Aorta (tissue), 5 donors: ENCODE measurements around the gene YKT6. TPM values are rescaled to one million over a fixed set of nuclear protein-coding genes. Genes with fewer than 3 reads are reported as not detected.

ENCODE experiments used
- ATAC-seq: fragments of 200-7000 bp; cut with Tn5 transposase; one replicate; pipeline ENCODE4 v1.9.1; 2022; ENCODE audit warnings: moderate library complexity; ENCODE audit not compliant: low FRiP score
- DNase-seq, 2 donors: peaks; one replicate each; pipeline ENCODE4 v3.0.0-alpha.2; 2020
- H3K27ac ChIP-seq, 2 donors: one replicate each; pipeline ENCODE4 v1.5.1; 2013; ENCODE audit warnings: low read length in 2 of 2, mild to moderate bottlenecking in 2 of 2, moderate library complexity in 2 of 2, control low read depth in 1 of 2, inconsistent platforms in 1 of 2, low read depth in 1 of 2
- H3K27me3 ChIP-seq, 2 donors: one replicate each; pipeline ENCODE4 v1.6.1; 2013; ENCODE audit warnings: control low read depth in 1 of 2, low read length in 1 of 2, mild to moderate bottlenecking in 1 of 2, moderate library complexity in 1 of 2; ENCODE audit not compliant: insufficient read depth in 2 of 2, control insufficient read depth in 1 of 2
- H3K36me3 ChIP-seq, 2 donors: one replicate each; pipeline ENCODE4 v1.6.1; 2013; ENCODE audit warnings: control low read depth in 1 of 2, low read length in 1 of 2, mild to moderate bottlenecking in 1 of 2; ENCODE audit not compliant: insufficient read depth in 2 of 2, control insufficient read depth in 1 of 2
- H3K4me1 ChIP-seq, 2 donors: one replicate each; pipeline ENCODE4 v1.6.1; 2013; ENCODE audit warnings: low read length in 2 of 2, control low read depth in 1 of 2, mild to moderate bottlenecking in 1 of 2, moderate library complexity in 1 of 2; ENCODE audit not compliant: insufficient read depth in 2 of 2, control insufficient read depth in 1 of 2
- H3K4me3 ChIP-seq, 2 donors: one replicate each; pipeline ENCODE4 v1.5.1; 2013; ENCODE audit warnings: low read length in 2 of 2, control low read depth in 1 of 2, mild to moderate bottlenecking in 1 of 2
- H3K9me3 ChIP-seq: one replicate; pipeline ENCODE4 v1.6.1; 2013; ENCODE audit warnings: mild to moderate bottlenecking, low read length; ENCODE audit not compliant: control insufficient read depth
- WGBS, 2 donors: extraction: QIAGEN DNeasy Blood & Tissue Kit; methylation state at CpG; one replicate each; pipeline ENCODE4 v1.1.7; 2013; 5-methylcytosine and 5-hydroxymethylcytosine counted together
- intact Hi-C, 2 donors: fragments of 100-400 bp; cut with DNase I; formaldehyde crosslinking; loops; one replicate each; pipeline versions ENCODE4 v1.14.2 to v1.15.0; 2022
- polyA plus RNA-seq, 2 donors: library from polyadenylated mRNA; stranded (reverse); fragments of 200-250 nt; gene quantifications; one replicate each; pipeline ENCODE4 v1.2.3, GENCODE V29; 2013
- total RNA-seq, 2 donors: library from RNA; stranded (reverse); fragmentation: NEBNext Ultra II Directional; extraction: Animal tissue kit (Norgen Biotek cat#: 25700); gene quantifications; one replicate each; pipeline ENCODE4 v1.2.1, GENCODE V29; 2021
- donor health status: healthy with polysubstance abuse.
- donor health status: Bipolar disorder and iron deficiency.
- donor health status: DM: no; HTN: no; CAD: no.
- donor health status: DM: no; HTN: no; CAD: no.
- donor health status: DM: yes; HTN: yes; CAD: no.

Gene YKT6
- total and polyA plus RNA-seq, 4 donors: 47.2 to 73.1 (median 54.3) TPM

DNA sequence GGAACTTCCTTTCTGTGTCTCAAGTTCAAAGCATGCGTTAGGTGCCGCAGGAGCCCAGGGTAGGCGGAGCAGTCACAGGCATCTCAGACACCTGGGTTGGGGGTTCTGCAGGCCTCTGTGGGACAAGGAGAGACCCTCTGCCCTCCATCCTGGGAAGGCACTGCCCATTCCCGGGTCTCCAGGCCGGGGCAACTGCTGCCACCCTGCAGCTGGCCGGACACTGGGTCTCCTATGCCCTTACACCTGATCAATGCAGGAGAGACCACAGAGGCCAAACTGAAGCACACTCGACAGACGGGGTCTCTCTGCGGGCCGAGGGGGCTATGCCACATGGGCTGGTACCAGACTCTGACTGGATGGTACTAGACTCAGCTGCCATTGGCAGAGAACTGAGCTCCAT, 36.9 kb downstream of the YKT6 start:
- Histone ChIP-seq H3K4me3 (no peak overlapping the region), H3K36me3 (no peaks in the 10 kb centered on the region), H3K4me1 (no peaks in the 10 kb centered on the region), H3K9me3 (no peaks in the 10 kb centered on the region), H3K27me3 (no peaks in the 10 kb centered on the region), H3K27ac (no peak overlapping the region)
- ATAC-seq (no peak), DNase-seq (no peak)
- WGBS, 2 donors: 93% methylated on average over 10 of the region's 10 CpGs
- intact Hi-C loops: no loop called here

DNA sequence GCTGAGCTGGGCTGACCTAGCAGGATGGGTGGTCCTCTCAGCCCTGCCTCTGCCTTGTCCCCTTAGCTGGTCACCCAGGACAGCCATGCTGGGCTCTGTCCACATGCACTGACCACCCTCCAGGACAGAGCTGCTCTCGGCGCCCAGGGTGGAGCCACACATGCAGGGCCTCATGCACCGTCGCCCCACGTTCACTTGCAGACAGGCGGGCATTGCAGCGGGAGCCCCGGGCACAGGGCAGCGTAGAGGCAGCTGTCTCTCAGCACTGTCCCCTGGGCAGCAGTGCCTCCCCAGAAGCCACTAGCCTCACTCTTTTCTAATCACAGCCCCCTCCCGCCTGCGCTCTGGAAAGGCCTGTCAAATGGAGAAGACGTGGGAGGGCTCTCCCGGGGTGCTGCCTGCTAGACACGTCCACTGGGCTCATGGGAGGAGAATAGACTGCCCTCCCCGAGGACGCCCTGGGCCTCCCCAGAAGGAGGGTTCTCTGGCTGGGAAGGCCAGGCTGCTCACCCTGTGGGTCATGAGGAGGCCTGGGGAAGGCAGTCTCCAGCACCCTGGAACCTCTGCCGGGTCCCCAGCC, 37.4 kb downstream of the YKT6 start:
- Histone ChIP-seq H3K9me3 (no peaks in the 10 kb centered on the region), H3K27ac (no peak overlapping the region), H3K4me3 (no peak overlapping the region), H3K4me1 (no peaks in the 10 kb centered on the region), H3K27me3 (no peaks in the 10 kb centered on the region), H3K36me3 (no peaks in the 10 kb centered on the region)
- DNase-seq (no peak), ATAC-seq (no peak)
- intact Hi-C loops: no loop called here
- 85 to 86% methylated on average over 17 of the region's 17 CpGs for WGBS, 2 donors

DNA sequence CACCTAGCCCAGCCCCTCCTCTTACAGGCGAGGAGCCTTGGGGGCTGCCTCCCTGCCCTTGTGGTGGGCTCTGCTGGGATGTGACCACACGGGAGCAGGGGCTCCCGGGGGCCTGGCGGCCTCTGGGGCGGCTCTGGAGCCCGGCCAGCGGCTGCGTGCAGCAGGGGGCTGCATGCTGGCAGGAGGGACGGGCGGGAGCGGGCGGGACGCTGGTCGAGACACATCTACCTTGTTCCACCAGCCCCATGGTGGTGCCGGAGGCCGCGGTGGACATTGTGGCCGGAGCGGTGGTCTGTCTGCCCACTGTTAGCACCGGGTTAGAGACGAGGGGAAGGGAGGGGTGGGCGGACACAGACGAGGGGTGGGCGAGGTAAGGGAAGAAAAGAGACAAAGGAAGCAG, 38.6 kb downstream of the YKT6 start:
- 83 to 84% methylated on average over 23 to 24 of the region's 24 CpGs for WGBS, 2 donors
- DNase-seq: no peak
- no peak for ATAC-seq
- no peak overlapping the region for H3K27ac ChIP-seq
- H3K4me3 ChIP-seq: no peak overlapping the region
- intact Hi-C loops: no loop called here
- no peaks in the 10 kb centered on the region for H3K4me1 ChIP-seq
- no peaks in the 10 kb centered on the region for H3K36me3 ChIP-seq
- no peaks in the 10 kb centered on the region for H3K27me3 ChIP-seq
- H3K9me3 ChIP-seq: no peaks in the 10 kb centered on the region

DNA sequence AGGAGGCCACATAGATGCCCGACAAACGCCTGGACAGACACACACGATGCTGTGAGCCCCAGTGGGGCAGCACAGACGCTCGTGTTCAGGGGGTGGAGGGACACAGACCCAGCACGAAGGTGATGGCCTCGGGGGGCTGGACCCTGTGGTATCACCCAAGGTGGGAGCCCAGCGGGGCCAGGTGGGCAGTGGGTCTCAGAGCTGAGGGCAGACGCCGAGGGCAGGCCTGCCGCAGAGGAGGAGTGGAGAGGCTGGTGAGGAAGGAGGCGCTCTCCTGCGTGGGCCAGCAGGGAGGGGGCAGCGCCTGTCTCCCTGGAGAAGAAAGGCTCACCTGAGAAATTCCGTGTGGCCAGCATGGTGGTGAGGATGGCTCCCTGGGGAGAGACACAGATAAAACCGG, 39.6 kb downstream of the YKT6 start:
- Histone ChIP-seq H3K36me3 (no peaks in the 10 kb centered on the region), H3K4me1 (no peaks in the 10 kb centered on the region), H3K27ac (no peak overlapping the region), H3K4me3 (no peak overlapping the region), H3K27me3 (no peaks in the 10 kb centered on the region), H3K9me3 (no peaks in the 10 kb centered on the region)
- intact Hi-C loops: loop anchor here (2.0 to 5.0 kb wide), 3 partner anchors 67 to 322 kb away; no protein-coding TSS in a partner anchor
- no peak for DNase-seq
- no peak for ATAC-seq
- 84 to 86% methylated on average over 16 of the region's 16 CpGs for WGBS, 2 donors

DNA sequence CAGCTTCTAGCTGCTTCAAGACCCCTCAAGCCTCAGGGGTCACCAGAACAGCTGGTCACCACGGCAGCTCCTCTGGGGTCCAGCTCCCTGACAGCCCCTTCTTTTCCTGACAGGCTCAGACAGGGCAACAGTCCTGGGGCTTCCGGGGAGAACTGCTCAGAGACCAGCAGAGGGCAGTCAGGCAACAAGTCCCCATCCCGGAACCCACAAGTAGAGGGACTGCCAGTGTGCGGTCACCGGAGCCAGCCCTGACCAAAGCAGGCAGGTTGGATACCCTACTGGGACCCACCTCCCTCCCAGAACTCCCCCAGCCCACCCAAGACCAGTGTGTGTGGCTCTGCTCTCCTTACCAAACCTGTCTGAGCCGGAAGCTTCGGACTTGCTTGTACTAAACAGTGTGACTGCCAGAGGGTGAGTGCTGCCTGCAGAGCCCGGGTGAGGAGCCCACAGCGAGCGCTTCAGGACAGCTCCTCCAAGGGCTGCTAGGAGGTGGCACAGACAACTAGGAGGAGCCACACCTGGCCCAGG, 40.3 kb downstream of the YKT6 start:
- Histone ChIP-seq H3K27me3 (no peaks in the 10 kb centered on the region), H3K27ac (no peak overlapping the region), H3K4me1 (no peaks in the 10 kb centered on the region), H3K9me3 (no peaks in the 10 kb centered on the region), H3K36me3 (no peaks in the 10 kb centered on the region), H3K4me3 (no peak overlapping the region)
- DNase-seq: peak; percentile 87 to 91
- 4 to 5% methylated on average over 10 of the region's 10 CpGs for WGBS, 2 donors
- intact Hi-C loops: loop anchor here (2.0 to 5.0 kb wide), 3 partner anchors 66 to 321 kb away; no protein-coding TSS in a partner anchor
- peak; percentile 76 for ATAC-seq

DNA sequence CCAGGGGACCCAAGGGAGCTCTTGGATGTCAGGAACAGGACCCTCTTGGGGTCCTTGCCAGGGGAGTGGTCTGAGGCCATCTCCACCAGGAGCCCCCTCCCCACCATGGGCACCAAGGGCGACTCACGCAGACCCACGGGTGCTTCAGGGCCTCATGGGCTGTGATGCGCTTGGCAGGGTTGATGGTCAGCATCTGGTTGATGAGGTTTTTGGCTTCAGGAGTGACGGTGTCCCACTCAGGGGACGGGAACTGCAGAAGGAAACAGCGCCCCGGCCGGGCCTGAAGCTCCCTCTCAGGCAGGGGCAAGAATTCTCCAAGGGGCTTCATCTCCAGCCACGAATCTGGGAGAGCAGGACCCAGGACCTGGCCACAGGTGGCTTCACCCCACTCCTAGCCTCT, 41.3 kb downstream of the YKT6 start:
- Histone ChIP-seq H3K9me3 (no peaks in the 10 kb centered on the region), H3K27ac (no peak overlapping the region), H3K27me3 (no peaks in the 10 kb centered on the region), H3K4me1 (no peaks in the 10 kb centered on the region), H3K36me3 (no peaks in the 10 kb centered on the region), H3K4me3 (no peak overlapping the region)
- DNase-seq (no peak), ATAC-seq (no peak)
- WGBS, 2 donors: 92% methylated on average over 10 of the region's 10 CpGs
- intact Hi-C loops: loop anchor here (5.0 kb wide), 2 partner anchors 65 to 320 kb away; no protein-coding TSS in a partner anchor

DNA sequence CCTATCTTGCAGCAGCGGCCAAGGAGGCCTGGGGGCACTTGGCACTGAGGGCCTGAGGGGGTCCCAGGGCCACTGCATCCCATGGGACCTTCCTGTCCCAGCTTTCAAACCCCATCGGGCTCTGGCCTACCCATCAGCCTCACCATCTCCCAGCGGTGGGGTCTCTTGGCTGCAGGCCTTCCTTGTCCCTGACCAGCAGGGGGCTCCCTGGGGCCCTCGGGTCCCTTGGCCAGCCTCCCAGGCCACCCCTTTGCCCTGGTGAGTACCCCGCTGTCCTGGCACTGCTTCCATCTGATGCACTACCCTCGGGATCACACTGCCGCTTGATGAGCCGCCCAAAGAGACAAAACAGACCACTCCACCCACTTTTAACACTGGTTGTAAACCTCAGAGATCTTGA, 43.5 kb downstream of the YKT6 start:
- Histone ChIP-seq H3K9me3 (no peaks in the 10 kb centered on the region), H3K4me1 (no peaks in the 10 kb centered on the region), H3K4me3 (no peak overlapping the region), H3K27me3 (no peaks in the 10 kb centered on the region), H3K27ac (no peak overlapping the region), H3K36me3 (no peaks in the 10 kb centered on the region)
- 66 to 73% methylated on average over 8 of the region's 8 CpGs for whole genome bisulfite sequencing, 2 donors
- DNase-seq (no peak), ATAC-seq (no peak)
- intact Hi-C loops: loop anchor here (5.0 kb wide), 2 partner anchors 63 to 318 kb away; no protein-coding TSS in a partner anchor

DNA sequence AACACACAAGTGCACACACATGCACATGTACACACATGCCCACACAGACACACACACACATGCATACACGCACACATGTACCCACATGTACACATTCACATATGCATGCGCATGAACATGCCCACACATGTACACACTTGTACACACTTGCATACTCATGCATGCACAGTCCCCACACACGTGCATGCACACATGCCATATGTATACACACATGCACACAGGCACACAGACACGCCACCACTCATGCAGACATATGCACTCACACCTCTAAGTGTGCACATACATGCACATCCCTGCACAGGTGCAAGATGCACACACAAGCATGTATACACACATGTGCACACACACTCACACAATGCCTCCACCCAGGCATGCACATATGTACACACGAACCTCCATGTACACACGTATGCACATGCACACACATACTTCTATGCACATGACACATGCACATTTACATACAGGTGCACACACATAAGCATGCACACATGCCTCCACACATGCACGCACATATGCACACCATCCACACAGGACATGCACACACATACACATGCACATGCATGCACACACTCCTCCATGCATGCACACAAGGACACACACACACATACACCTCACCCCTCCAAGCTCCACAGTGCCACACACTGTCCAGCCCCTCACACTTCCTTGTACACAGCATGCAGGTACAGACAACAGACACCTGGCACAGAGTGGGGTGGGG, 45.8 kb downstream of the YKT6 start:
- no peak for ATAC-seq
- H3K4me1 ChIP-seq: no peaks in the 10 kb centered on the region
- no peaks in the 10 kb centered on the region for H3K27me3 ChIP-seq
- DNase-seq: no peak
- no peaks in the 10 kb centered on the region for H3K9me3 ChIP-seq
- H3K27ac ChIP-seq: no peak overlapping the region
- WGBS, 2 donors: 91 to 93% methylated on average over 7 of the region's 7 CpGs
- H3K36me3 ChIP-seq: no peaks in the 10 kb centered on the region
- H3K4me3 ChIP-seq: no peak overlapping the region
- intact Hi-C loops: no loop called here
